ENCODE results near the gene CYP1A1. TPM values are rescaled to one million over a fixed set of nuclear protein-coding genes. Genes with fewer than 3 reads are reported as not detected.

Gene CYP1A1, protein sequence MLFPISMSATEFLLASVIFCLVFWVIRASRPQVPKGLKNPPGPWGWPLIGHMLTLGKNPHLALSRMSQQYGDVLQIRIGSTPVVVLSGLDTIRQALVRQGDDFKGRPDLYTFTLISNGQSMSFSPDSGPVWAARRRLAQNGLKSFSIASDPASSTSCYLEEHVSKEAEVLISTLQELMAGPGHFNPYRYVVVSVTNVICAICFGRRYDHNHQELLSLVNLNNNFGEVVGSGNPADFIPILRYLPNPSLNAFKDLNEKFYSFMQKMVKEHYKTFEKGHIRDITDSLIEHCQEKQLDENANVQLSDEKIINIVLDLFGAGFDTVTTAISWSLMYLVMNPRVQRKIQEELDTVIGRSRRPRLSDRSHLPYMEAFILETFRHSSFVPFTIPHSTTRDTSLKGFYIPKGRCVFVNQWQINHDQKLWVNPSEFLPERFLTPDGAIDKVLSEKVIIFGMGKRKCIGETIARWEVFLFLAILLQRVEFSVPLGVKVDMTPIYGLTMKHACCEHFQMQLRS
- total RNA-seq (2012; rRNA removed) (under 0.01 TPM in 2 replicates), polyA plus RNA-seq (2012; rRNA removed) (0.03 and 0.04 TPM in 2 replicates), Bru-seq, nascent RNA (not detected), BruChase-seq, experiment 1, labeled RNA remaining after a 6-hour chase (percentile 14 among the genes with signal in this experiment), BruChase-seq, experiment 2, labeled RNA remaining after a 2-hour chase (percentile 11 among the genes with signal in this experiment)
- 0.02 TPM in 1 of 2 replicates, not detected in the other for polyA plus RNA-seq (2012; cell fraction: cytosol; rRNA removed)
- 0.05 and 0.06 TPM in 2 replicates for polyA plus RNA-seq (2012; cell fraction: nucleus; rRNA removed; ENCODE audit: low replicate concordance)
- long read RNA-seq, result 0 reads

DNA sequence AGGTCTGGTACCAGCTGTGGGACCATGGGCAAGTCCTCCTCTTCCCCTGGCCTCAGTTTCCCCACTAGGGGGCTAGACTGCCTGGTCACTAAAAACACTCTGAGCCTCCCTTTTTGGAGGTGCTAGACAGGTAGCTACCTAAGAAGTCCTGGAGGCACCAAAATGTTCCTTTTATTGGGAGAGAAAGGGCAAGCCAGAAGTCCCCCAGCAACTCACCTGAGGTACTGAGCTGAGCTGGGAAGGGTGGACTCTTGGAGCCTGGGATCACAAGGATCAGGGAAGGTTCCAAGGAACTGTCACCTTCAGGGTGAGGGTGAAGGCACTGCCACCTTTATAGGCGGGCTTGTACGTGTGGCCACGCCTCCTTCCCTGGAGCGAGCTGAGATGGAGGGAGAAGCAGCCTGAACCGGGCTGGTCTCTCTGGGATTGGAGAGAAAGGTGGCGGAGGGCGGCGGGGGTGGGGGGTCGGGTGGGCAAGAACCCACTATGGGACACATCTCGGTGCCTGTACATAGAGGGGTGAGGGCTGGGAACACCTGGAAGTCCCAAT is at the start of gene CYP1A1:
Gene CYP1A1 (minus strand): TSS at position 304 of the 550 bp plus-strand sequence. CDS start 2,431 bp downstream, outside the sequence.
- H2BK120ac ChIP-seq (ENCODE audit: low read depth, low read length), result no peak within 1 kb of the TSS
- H3K4me2 ChIP-seq (ENCODE audit: low read depth, low read length), result peak within 1 kb of the TSS; percentile 87
- no peak within 1 kb of the TSS for H4K91ac ChIP-seq (ENCODE audit: insufficient read depth, low read depth, low read length)
- no CpG with 5 or more reads among the region's 10 CpGs for WGBS, 2 experiments (ENCODE audit: extremely low coverage in 2 of 2, insufficient read length in 1 of 2)
- H3K9me3 ChIP-seq (ENCODE audit: control insufficient read depth, insufficient read depth, low read length), result no peaks in the 10 kb centered on the region
- CTCF ChIA-PET, result no interaction called here
- TF ChIP-seq RFX5 (IDR thresholded peaks at IDR 0.05; ENCODE audit: low read depth, low read length) (no peak), MAFK (IDR thresholded peaks at IDR 0.05; ENCODE audit: low read depth, low read length) (no peak), MAZ (IDR thresholded peaks at IDR 0.05; ENCODE audit: borderline replicate concordance, low read depth, low read length) (no peak), RAD21 (IDR thresholded peaks at IDR 0.05; ENCODE audit: low read length) (no peak), SMC3 (IDR thresholded peaks at IDR 0.05; ENCODE audit: low read depth, low read length) (no peak), CHD1 (IDR thresholded peaks at IDR 0.05; ENCODE audit: low read depth, low read length) (no peak), BHLHE40 (IDR thresholded peaks at IDR 0.05; ENCODE audit: low read depth, low read length) (no peak), CEBPB (IDR thresholded peaks at IDR 0.05; ENCODE audit: low read depth, low read length) (no peak), NFE2L2 (IDR thresholded peaks at IDR 0.05; ENCODE audit: low read depth, low read length) (no peak), FOS (IDR thresholded peaks at IDR 0.05; ENCODE audit: low read depth, low read length) (no peak), POLR2A (IDR thresholded peaks at IDR 0.05; ENCODE audit: low read depth, low read length) (no peak)
- TF ChIP-seq, protein P1, sequence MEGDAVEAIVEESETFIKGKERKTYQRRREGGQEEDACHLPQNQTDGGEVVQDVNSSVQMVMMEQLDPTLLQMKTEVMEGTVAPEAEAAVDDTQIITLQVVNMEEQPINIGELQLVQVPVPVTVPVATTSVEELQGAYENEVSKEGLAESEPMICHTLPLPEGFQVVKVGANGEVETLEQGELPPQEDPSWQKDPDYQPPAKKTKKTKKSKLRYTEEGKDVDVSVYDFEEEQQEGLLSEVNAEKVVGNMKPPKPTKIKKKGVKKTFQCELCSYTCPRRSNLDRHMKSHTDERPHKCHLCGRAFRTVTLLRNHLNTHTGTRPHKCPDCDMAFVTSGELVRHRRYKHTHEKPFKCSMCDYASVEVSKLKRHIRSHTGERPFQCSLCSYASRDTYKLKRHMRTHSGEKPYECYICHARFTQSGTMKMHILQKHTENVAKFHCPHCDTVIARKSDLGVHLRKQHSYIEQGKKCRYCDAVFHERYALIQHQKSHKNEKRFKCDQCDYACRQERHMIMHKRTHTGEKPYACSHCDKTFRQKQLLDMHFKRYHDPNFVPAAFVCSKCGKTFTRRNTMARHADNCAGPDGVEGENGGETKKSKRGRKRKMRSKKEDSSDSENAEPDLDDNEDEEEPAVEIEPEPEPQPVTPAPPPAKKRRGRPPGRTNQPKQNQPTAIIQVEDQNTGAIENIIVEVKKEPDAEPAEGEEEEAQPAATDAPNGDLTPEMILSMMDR (conservative IDR thresholded peaks at IDR 0.05; ENCODE audit: low read depth, low read length), result no peak
- peaks cover 5% of the 10 kb centered on the region for H3K9me1 ChIP-seq (ENCODE audit: insufficient read depth, low read length)
- dilution Hi-C loops (cut with HindIII; ENCODE audit: low sequenced_read_pairs, unreplicated experiment) (no loop called here), in situ Hi-C loops (cut with MboI; ENCODE audit: low sequenced_read_pairs) (no loop called here), intact Hi-C loops (cut with micrococcal nuclease) (no loop called here)
- no peak within 1 kb of the TSS for H2BK15ac ChIP-seq (ENCODE audit: low read depth, low read length)
- H3K27ac ChIP-seq (ENCODE audit: insufficient read depth, low read length), result no peak within 1 kb of the TSS
- H2AK5ac ChIP-seq (ENCODE audit: low read depth, low read length), result 0 out of 2 replicates have a peak within 1 kb of the TSS, but pooled peaks have one; percentile 59
- H2BK5ac ChIP-seq (ENCODE audit: low read depth, low read length, poor library complexity, severe bottlenecking), result no peak within 1 kb of the TSS
- no peak within 1 kb of the TSS for H3K56ac ChIP-seq (ENCODE audit: extremely low read depth, insufficient read depth, low read length)
- H2AFZ ChIP-seq (replicated peaks; ENCODE audit: low read length, poor library complexity), result peak within 1 kb of the TSS; percentile 87
- no peak within 1 kb of the TSS for H4K5ac ChIP-seq (ENCODE audit: low read depth, low read length)
- no peaks in the 10 kb centered on the region for H3K4me1 ChIP-seq (ENCODE audit: control insufficient read depth, insufficient read depth, low read length)
- no peaks in the 10 kb centered on the region; the same call in 1 of the 2 replicates for H4K20me1 ChIP-seq (ENCODE audit: insufficient read depth, low read length)
- H2AK9ac ChIP-seq (replicated peaks; ENCODE audit: low read depth, low read length, poor library complexity), result peak within 1 kb of the TSS; percentile 28
- H3K9ac ChIP-seq (ENCODE audit: low read depth, low read length), result no peak within 1 kb of the TSS
- peaks cover 71% of the 10 kb centered on the region for H3K27me3 ChIP-seq (ENCODE audit: control insufficient read depth, insufficient read depth, low read length)
- peak within 1 kb of the TSS; percentile 45 for H3K4me3 ChIP-seq (ENCODE audit: insufficient read depth, low read depth, low read length)
- H4K8ac ChIP-seq (ENCODE audit: low read depth in 2 of 2, low read length in 2 of 2), result no peak within 1 kb of the TSS
- POLR2A ChIA-PET (ENCODE audit: unreplicated experiment), result interaction anchor here (0.5 kb wide), 1 partner anchor 41 kb away, joined by 7 read pairs; no protein-coding TSS in a partner anchor
- H3K36me3 ChIP-seq (ENCODE audit: control insufficient read depth, insufficient read depth, low read length), result no peaks in the 10 kb centered on the region
- H2BK20ac ChIP-seq (ENCODE audit: low read depth, low read length), result no peak within 1 kb of the TSS
- H3K18ac ChIP-seq (ENCODE audit: low read depth, low read length), result no peak within 1 kb of the TSS
- no peak within 1 kb of the TSS for H3K14ac ChIP-seq (replicated peaks; ENCODE audit: low read depth, low read length)
- no peaks in the 10 kb centered on the region for H3K79me1 ChIP-seq (ENCODE audit: low read depth in 1 of 2, low read length in 2 of 2)
- BruUV-seq (replicated peaks), result no TSS peak
- ATAC-seq (ENCODE audit: low read depth) (peak; percentile 44), DNase-seq (no peak)
- H3K4ac ChIP-seq (ENCODE audit: low read depth, low read length), result no peak within 1 kb of the TSS
- H3K23ac ChIP-seq (ENCODE audit: low read depth, low read length), result no peak within 1 kb of the TSS

Data from IMR-90 (cell line).